H1 (cell line): ENCODE data around the gene C19orf25. TPM values are rescaled to one million over a fixed set of nuclear protein-coding genes. Genes with fewer than 3 reads are reported as not detected.

Experiments used
- BRCA1 ChIP-seq: IDR thresholded peaks from 2 replicates; pipeline ENCODE4 v1.6.1; 2012; ENCODE audit warnings: low read depth, low read length, improper control_type of control experiment
- CBX8 ChIP-seq: fragments of 300-800, 300-1000 bp; sonication (generic); IDR thresholded peaks from 2 replicates; pipeline ENCODE4 v1.7.1; 2016; ENCODE audit warnings: low read depth, low read length, borderline replicate concordance
- EZH2 ChIP-seq: fragments of 200-600 bp; sonication (generic); IDR thresholded peaks from 2 replicates; pipeline ENCODE4 v1.7.1; 2012; ENCODE audit warnings: low read depth, mild to moderate bottlenecking, moderate library complexity, low read length, inconsistent platforms; ENCODE audit not compliant: severe bottlenecking
- JUN ChIP-seq: IDR thresholded peaks from 2 replicates; pipeline ENCODE4 v1.6.1; 2011; ENCODE audit warnings: low read depth, mild to moderate bottlenecking, improper control_type of control experiment, low read length
- MAFK ChIP-seq: IDR thresholded peaks from 2 replicates; pipeline ENCODE4 v1.6.1; 2012; ENCODE audit warnings: low read depth, mild to moderate bottlenecking, improper control_type of control experiment, low read length
- POU5F1 ChIP-seq: IDR thresholded peaks from 2 replicates; pipeline ENCODE4 v1.6.1; 2011; ENCODE audit warnings: low read depth, mild to moderate bottlenecking, low read length, moderate library complexity
- SIRT6 ChIP-seq: IDR thresholded peaks from one replicate; pipeline ENCODE4 v1.7.1; 2012; ENCODE audit warnings: low read length, inconsistent platforms
- SIX5 ChIP-seq: IDR thresholded peaks from 2 replicates; pipeline ENCODE4 v1.6.1; 2011; ENCODE audit warnings: mild to moderate bottlenecking, low read depth, low read length
- TEAD4 ChIP-seq: IDR thresholded peaks from 2 replicates; pipeline ENCODE4 v1.6.1; 2012; ENCODE audit warnings: low read depth, low read length, inconsistent platforms, mixed read lengths
- polyA plus RNA-seq, 7 experiments: library from polyadenylated mRNA; depleted of rRNA in 3 of 7; stranded (reverse) in 5 of 7; unstranded in 2 of 7; fragments of >200 nt in 5 of 7; fragments of 200-250 nt in 2 of 7; gene quantifications; 1 replicate in 5 of 7; 2 replicates in 1 of 7; 4 replicates in 1 of 7; pipeline versions ENCODE4 v1.2.1 to v1.2.3, GENCODE V29; 2011 to 2013; ENCODE audit warnings: missing spikeins in 2 of 7, mixed read lengths in 2 of 7
- total RNA-seq: library from RNA; stranded (reverse); fragmentation: NEBNext Ultra II Directional; extraction: Animal tissue kit (Norgen Biotek cat#: 25700); gene quantifications from 2 replicates; pipeline ENCODE4 v1.2.1, GENCODE V29; 2021
- TF ChIP-seq, protein P1 (sequence below): fragments of 300-600 bp; sonication (generic); IDR thresholded peaks from 2 replicates; pipeline ENCODE4 v1.7.1; 2012; ENCODE audit warnings: low read length, moderate library complexity, mild to moderate bottlenecking, inconsistent platforms; ENCODE audit not compliant: insufficient replicate concordance

The C19orf25 gene
- total and polyA plus RNA-seq, 2 of the 8 experiments (the other 6 are each of a cell fraction or from before 2014, with no cell fraction given), result 41.3 to 67.4 TPM

DNA sequence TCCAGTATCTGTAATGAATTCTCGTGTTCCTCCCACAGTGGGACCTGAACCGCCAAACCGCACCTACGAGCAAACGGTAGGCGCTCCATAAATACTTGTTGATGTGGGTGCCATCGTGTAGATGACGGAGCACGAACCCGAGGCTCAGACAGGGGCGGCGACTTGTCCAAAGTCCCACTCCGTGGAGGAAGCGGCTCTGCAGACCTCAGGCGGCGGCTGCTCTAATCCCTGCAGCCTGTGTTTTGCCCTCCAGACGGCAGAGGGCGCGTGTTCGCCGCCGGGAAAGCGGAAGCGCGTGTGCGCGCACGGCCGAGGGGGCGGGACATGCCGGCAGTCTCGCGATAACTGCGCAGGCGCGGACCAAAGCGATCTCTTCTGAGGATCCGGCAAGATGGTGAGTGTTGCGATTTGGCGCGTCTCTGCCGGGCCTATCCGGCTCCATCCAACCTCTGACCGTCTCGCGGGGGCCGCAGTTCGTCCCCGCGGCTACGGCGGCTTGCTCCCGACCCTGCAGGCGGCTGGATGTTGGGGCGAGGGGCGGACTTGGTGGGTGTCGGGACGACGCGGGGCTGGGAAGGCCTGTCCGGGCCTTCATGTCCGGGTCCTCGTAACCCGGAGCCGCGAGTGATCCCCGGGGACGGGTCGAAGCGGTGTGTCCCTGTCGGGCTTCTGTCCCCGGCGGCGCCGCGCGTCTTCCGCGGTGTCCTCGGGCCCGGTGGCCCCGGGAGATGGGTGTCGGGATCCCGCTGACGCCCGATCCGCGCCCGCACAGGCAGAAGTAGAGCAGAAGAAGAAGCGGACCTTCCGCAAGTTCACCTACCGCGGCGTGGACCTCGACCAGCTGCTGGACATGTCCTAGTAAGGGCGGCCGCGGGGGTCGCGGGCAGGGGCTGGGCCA is 40.7 kb downstream of the C19orf25 start, which contains the start of gene RPS15 (continued):
- TF ChIP-seq, protein P1, sequence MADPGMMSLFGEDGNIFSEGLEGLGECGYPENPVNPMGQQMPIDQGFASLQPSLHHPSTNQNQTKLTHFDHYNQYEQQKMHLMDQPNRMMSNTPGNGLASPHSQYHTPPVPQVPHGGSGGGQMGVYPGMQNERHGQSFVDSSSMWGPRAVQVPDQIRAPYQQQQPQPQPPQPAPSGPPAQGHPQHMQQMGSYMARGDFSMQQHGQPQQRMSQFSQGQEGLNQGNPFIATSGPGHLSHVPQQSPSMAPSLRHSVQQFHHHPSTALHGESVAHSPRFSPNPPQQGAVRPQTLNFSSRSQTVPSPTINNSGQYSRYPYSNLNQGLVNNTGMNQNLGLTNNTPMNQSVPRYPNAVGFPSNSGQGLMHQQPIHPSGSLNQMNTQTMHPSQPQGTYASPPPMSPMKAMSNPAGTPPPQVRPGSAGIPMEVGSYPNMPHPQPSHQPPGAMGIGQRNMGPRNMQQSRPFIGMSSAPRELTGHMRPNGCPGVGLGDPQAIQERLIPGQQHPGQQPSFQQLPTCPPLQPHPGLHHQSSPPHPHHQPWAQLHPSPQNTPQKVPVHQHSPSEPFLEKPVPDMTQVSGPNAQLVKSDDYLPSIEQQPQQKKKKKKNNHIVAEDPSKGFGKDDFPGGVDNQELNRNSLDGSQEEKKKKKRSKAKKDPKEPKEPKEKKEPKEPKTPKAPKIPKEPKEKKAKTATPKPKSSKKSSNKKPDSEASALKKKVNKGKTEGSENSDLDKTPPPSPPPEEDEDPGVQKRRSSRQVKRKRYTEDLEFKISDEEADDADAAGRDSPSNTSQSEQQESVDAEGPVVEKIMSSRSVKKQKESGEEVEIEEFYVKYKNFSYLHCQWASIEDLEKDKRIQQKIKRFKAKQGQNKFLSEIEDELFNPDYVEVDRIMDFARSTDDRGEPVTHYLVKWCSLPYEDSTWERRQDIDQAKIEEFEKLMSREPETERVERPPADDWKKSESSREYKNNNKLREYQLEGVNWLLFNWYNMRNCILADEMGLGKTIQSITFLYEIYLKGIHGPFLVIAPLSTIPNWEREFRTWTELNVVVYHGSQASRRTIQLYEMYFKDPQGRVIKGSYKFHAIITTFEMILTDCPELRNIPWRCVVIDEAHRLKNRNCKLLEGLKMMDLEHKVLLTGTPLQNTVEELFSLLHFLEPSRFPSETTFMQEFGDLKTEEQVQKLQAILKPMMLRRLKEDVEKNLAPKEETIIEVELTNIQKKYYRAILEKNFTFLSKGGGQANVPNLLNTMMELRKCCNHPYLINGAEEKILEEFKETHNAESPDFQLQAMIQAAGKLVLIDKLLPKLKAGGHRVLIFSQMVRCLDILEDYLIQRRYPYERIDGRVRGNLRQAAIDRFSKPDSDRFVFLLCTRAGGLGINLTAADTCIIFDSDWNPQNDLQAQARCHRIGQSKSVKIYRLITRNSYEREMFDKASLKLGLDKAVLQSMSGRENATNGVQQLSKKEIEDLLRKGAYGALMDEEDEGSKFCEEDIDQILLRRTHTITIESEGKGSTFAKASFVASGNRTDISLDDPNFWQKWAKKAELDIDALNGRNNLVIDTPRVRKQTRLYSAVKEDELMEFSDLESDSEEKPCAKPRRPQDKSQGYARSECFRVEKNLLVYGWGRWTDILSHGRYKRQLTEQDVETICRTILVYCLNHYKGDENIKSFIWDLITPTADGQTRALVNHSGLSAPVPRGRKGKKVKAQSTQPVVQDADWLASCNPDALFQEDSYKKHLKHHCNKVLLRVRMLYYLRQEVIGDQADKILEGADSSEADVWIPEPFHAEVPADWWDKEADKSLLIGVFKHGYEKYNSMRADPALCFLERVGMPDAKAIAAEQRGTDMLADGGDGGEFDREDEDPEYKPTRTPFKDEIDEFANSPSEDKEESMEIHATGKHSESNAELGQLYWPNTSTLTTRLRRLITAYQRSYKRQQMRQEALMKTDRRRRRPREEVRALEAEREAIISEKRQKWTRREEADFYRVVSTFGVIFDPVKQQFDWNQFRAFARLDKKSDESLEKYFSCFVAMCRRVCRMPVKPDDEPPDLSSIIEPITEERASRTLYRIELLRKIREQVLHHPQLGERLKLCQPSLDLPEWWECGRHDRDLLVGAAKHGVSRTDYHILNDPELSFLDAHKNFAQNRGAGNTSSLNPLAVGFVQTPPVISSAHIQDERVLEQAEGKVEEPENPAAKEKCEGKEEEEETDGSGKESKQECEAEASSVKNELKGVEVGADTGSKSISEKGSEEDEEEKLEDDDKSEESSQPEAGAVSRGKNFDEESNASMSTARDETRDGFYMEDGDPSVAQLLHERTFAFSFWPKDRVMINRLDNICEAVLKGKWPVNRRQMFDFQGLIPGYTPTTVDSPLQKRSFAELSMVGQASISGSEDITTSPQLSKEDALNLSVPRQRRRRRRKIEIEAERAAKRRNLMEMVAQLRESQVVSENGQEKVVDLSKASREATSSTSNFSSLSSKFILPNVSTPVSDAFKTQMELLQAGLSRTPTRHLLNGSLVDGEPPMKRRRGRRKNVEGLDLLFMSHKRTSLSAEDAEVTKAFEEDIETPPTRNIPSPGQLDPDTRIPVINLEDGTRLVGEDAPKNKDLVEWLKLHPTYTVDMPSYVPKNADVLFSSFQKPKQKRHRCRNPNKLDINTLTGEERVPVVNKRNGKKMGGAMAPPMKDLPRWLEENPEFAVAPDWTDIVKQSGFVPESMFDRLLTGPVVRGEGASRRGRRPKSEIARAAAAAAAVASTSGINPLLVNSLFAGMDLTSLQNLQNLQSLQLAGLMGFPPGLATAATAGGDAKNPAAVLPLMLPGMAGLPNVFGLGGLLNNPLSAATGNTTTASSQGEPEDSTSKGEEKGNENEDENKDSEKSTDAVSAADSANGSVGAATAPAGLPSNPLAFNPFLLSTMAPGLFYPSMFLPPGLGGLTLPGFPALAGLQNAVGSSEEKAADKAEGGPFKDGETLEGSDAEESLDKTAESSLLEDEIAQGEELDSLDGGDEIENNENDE, result no peak
- TF ChIP-seq SIX5, result no peak
- 0 out of 2 replicates have a peak, but pooled peaks have one; percentile 9 for TF ChIP-seq TEAD4
- TF ChIP-seq SIRT6, result no peak
- TF ChIP-seq CBX8, result no peak
- peak; percentile 90 for TF ChIP-seq BRCA1
- TF ChIP-seq EZH2, result no peak
- TF ChIP-seq JUN, result no peak
- TF ChIP-seq MAFK, result no peak
- no peak for TF ChIP-seq POU5F1
